Measurements from ENCODE around the gene CAMK2G.

DNA sequence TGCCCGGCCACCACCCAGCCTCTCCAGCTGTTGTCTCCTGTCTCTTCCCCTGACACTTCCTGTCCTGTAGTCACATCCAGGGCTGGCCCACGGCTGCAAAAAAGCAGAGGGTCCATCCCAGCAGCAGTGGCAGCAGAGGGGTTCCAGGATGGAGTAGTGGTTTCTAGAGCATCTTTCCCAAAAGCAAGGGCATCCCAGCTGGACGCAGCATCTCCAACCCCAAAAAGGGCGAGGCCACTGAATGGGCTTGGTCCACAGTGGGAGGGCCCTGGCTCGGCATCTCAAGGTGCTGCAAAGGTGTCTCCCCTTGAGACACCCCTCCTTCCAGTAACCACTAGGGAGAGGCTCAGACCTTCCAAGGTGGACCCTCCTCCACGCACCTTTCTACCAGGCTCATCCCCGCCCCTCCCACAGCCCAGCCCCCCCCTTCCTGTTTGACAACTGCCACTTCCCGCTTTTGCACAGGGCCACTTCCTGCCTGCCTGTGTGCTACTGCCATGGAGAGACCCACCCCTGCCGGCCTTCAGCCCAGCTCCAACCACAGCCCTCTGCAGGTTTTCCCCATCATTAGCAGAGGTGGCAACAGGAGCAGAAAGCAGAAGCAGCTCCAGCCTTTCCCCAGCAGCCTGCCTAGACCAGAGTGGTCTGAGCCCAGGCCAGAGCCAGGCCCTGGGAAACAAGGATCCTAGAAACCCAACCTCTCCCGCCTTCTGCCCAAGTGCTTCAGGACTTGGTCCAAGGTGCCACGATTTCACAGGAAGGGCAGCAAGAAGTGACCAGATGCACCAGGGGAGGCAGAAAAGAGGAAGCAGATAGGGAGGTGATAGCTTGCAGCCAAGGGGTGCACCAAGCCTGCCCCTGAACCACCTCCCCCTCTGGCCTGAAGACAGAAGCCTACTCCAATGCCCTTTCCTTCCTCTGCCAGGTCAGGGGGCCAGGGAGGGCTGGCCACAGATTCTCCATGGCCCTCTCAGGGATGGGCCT is 8.6 kb downstream of the CAMK2G start:
- TF ChIP-seq, protein P1, sequence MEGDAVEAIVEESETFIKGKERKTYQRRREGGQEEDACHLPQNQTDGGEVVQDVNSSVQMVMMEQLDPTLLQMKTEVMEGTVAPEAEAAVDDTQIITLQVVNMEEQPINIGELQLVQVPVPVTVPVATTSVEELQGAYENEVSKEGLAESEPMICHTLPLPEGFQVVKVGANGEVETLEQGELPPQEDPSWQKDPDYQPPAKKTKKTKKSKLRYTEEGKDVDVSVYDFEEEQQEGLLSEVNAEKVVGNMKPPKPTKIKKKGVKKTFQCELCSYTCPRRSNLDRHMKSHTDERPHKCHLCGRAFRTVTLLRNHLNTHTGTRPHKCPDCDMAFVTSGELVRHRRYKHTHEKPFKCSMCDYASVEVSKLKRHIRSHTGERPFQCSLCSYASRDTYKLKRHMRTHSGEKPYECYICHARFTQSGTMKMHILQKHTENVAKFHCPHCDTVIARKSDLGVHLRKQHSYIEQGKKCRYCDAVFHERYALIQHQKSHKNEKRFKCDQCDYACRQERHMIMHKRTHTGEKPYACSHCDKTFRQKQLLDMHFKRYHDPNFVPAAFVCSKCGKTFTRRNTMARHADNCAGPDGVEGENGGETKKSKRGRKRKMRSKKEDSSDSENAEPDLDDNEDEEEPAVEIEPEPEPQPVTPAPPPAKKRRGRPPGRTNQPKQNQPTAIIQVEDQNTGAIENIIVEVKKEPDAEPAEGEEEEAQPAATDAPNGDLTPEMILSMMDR (IDR thresholded peaks at IDR 0.05 in 4 of 5, conservative IDR thresholded peaks at IDR 0.05 in 1 of 5): no peak
- TF ChIP-seq POLR2A (IDR thresholded peaks at IDR 0.05): no peak
